ENCODE data around the gene SLC37A1. TPM values are rescaled to one million over a fixed set of nuclear protein-coding genes. Genes with fewer than 3 reads are reported as not detected.
A peak's percentile ranks its signal among the peaks of the same experiment; 100 is the strongest.

SLC37A1 gene
- total RNA-seq, 1 donor from 2014 or later, result 21.6 TPM

GRCh38 chr21:42568376-42568775 lies 54.7 kb downstream of the SLC37A1 start:
- H3K4me3 ChIP-seq, result no peak overlapping the region
- no peaks in the 10 kb centered on the region for H3K4me1 ChIP-seq
- intact Hi-C loops (cut with DNase I), result no loop called here
- no peaks in the 10 kb centered on the region for H3K9me3 ChIP-seq
- no peaks in the 10 kb centered on the region for H3K27me3 ChIP-seq
- peaks cover 8% of the 10 kb centered on the region for H3K36me3 ChIP-seq
- TF ChIP-seq CTCF (IDR thresholded peaks at IDR 0.05), result no peak
- no peak overlapping the region for H3K27ac ChIP-seq
- no peak for ATAC-seq
- DNase-seq, result peak; percentile 45

GRCh38 chr21:42568866-42569731 lies 55.4 kb downstream of the SLC37A1 start:
- Histone ChIP-seq H3K4me1 (no peaks in the 10 kb centered on the region), H3K27ac (no peak overlapping the region), H3K27me3 (no peaks in the 10 kb centered on the region), H3K36me3 (peaks cover 8% of the 10 kb centered on the region), H3K9me3 (no peaks in the 10 kb centered on the region), H3K4me3 (no peak overlapping the region)
- DNase-seq (peak; percentile 71), ATAC-seq (no peak)
- intact Hi-C loops (cut with DNase I), result no loop called here
- no peak for TF ChIP-seq CTCF (IDR thresholded peaks at IDR 0.05)

- DNase-seq, result peak; percentile 75
- TF ChIP-seq CTCF (IDR thresholded peaks at IDR 0.05), result no peak
- intact Hi-C loops (cut with DNase I), result no loop called here
- ATAC-seq, result peak; percentile 55
- Histone ChIP-seq H3K4me3 (no peak overlapping the region), H3K9me3 (no peaks in the 10 kb centered on the region), H3K4me1 (no peaks in the 10 kb centered on the region), H3K27ac (no peak overlapping the region), H3K36me3 (peaks cover 8% of the 10 kb centered on the region), H3K27me3 (no peaks in the 10 kb centered on the region)
Measured at GRCh38 chr21:42569732-42570301, 56.2 kb downstream of the SLC37A1 start.

- no peak for ATAC-seq
- no peak for TF ChIP-seq CTCF (IDR thresholded peaks at IDR 0.05)
Measured at GRCh38 chr21:42570362-42570761, 56.7 kb downstream of the SLC37A1 start.

GRCh38 chr21:42570841-42571387 lies 57.3 kb downstream of the SLC37A1 start:
- peak; percentile 65 for DNase-seq
- intact Hi-C loops (cut with DNase I), result no loop called here

More at GRCh38 chr21:42570362-42570761, 56.7 kb downstream of the SLC37A1 start:
- Histone ChIP-seq H3K4me1 (no peaks in the 10 kb centered on the region), H3K36me3 (peaks cover 8% of the 10 kb centered on the region), H3K27me3 (no peaks in the 10 kb centered on the region), H3K27ac (no peak overlapping the region), H3K4me3 (no peak overlapping the region), H3K9me3 (no peaks in the 10 kb centered on the region)
- no peak for DNase-seq
- intact Hi-C loops (cut with DNase I), result no loop called here

More at GRCh38 chr21:42570841-42571387, 57.3 kb downstream of the SLC37A1 start:
- H3K36me3 ChIP-seq, result peaks cover 8% of the 10 kb centered on the region
- H3K9me3 ChIP-seq, result no peaks in the 10 kb centered on the region
- no peak for TF ChIP-seq CTCF (IDR thresholded peaks at IDR 0.05)
- no peak overlapping the region for H3K4me3 ChIP-seq
- no peak overlapping the region for H3K27ac ChIP-seq
- no peaks in the 10 kb centered on the region for H3K4me1 ChIP-seq
- H3K27me3 ChIP-seq, result no peaks in the 10 kb centered on the region
- ATAC-seq, result no peak

Measured in upper lobe of right lung (tissue), 1 donor.